Trophoblast cell (in vitro differentiated cells and primary cell): ENCODE results near the gene FERD3L.

Source experiments
- DNase-seq, 2 donors: peaks; one replicate each; pipeline ENCODE4 v3.0.0-alpha.2; 2016
- H2AFZ ChIP-seq: 2 replicates; pipeline ENCODE4 v1.6.1; 2013; ENCODE audit warnings: low read length, moderate library complexity, mild to moderate bottlenecking; ENCODE audit not compliant: insufficient read depth, poor library complexity
- H2AK5ac ChIP-seq: 2 replicates; pipeline ENCODE4 v1.6.1; 2013; ENCODE audit warnings: mild to moderate bottlenecking, low read length
- H2BK120ac ChIP-seq: 2 replicates; pipeline ENCODE4 v1.6.1; 2013; ENCODE audit warnings: low read length, mild to moderate bottlenecking, moderate library complexity; ENCODE audit not compliant: insufficient read depth, poor library complexity
- H2BK12ac ChIP-seq: 2 replicates; pipeline ENCODE4 v1.6.1; 2013; ENCODE audit warnings: mild to moderate bottlenecking, low read length, moderate library complexity
- H2BK5ac ChIP-seq: 2 replicates; pipeline ENCODE4 v1.6.1; 2013; ENCODE audit warnings: low read length, low read depth, moderate library complexity, mild to moderate bottlenecking; ENCODE audit not compliant: poor library complexity
- H3K14ac ChIP-seq: 2 replicates; pipeline ENCODE4 v1.6.1; 2013; ENCODE audit warnings: mild to moderate bottlenecking, low read length
- H3K18ac ChIP-seq: 2 replicates; pipeline ENCODE4 v1.6.1; 2013; ENCODE audit warnings: mild to moderate bottlenecking, low read length
- H3K23ac ChIP-seq: 2 replicates; pipeline ENCODE4 v1.6.1; 2013; ENCODE audit warnings: low read length
- H3K27ac ChIP-seq: 2 replicates; pipeline ENCODE4 v1.5.1; 2013; ENCODE audit warnings: low read depth, mild to moderate bottlenecking, inconsistent platforms, low read length, moderate library complexity
- H3K27me3 ChIP-seq: 2 replicates; pipeline ENCODE4 v1.6.1; 2013; ENCODE audit warnings: inconsistent platforms, mild to moderate bottlenecking, low read length, moderate library complexity; ENCODE audit not compliant: insufficient read depth
- H3K36me3 ChIP-seq, 2 experiments: 1 replicate in 1 of 2; 2 replicates in 1 of 2; pipeline ENCODE4 v1.6.1; 2013; ENCODE audit warnings: low read length in 2 of 2, mild to moderate bottlenecking in 2 of 2, moderate library complexity in 1 of 2; ENCODE audit not compliant: insufficient read depth in 2 of 2, control insufficient read depth in 1 of 2
- H3K4ac ChIP-seq: 2 replicates; pipeline ENCODE4 v1.6.1; 2013; ENCODE audit warnings: low read depth, mild to moderate bottlenecking, low read length, moderate library complexity
- H3K4me1 ChIP-seq, 2 experiments: 1 replicate in 1 of 2; 2 replicates in 1 of 2; pipeline ENCODE4 v1.6.1; 2013; ENCODE audit warnings: low read length in 2 of 2, mild to moderate bottlenecking in 2 of 2, moderate library complexity in 1 of 2; ENCODE audit not compliant: insufficient read depth in 2 of 2, control insufficient read depth in 1 of 2
- H3K4me2 ChIP-seq: 2 replicates; pipeline ENCODE4 v1.6.1; 2013; ENCODE audit warnings: inconsistent platforms, mild to moderate bottlenecking, low read length, moderate library complexity
- H3K4me3 ChIP-seq: 2 replicates; pipeline ENCODE4 v1.5.1; 2013; ENCODE audit warnings: mild to moderate bottlenecking, low read depth, low read length, inconsistent platforms
- H3K79me1 ChIP-seq: one replicate; pipeline ENCODE4 v1.6.1; 2013; ENCODE audit warnings: low read length
- H3K79me2 ChIP-seq: 2 replicates; pipeline ENCODE4 v1.6.1; 2013; ENCODE audit warnings: low read length, mild to moderate bottlenecking; ENCODE audit not compliant: control insufficient read depth, insufficient read depth, poor library complexity
- H3K9ac ChIP-seq: 2 replicates; pipeline ENCODE4 v1.6.1; 2013; ENCODE audit warnings: mild to moderate bottlenecking, low read length
- H3K9me3 ChIP-seq: 2 replicates; pipeline ENCODE4 v1.6.1; 2013; ENCODE audit warnings: low read depth, mild to moderate bottlenecking, control low read depth, inconsistent platforms, low read length; ENCODE audit not compliant: insufficient read depth
- H4K12ac ChIP-seq: 2 replicates; pipeline ENCODE4 v1.6.1; 2013; ENCODE audit warnings: low read depth, mild to moderate bottlenecking, low read length, moderate library complexity
- H4K8ac ChIP-seq: 2 replicates; pipeline ENCODE4 v1.6.1; 2013; ENCODE audit warnings: low read depth, mild to moderate bottlenecking, low read length, moderate library complexity
- H4K91ac ChIP-seq: one replicate; pipeline ENCODE4 v1.6.1; 2013; ENCODE audit warnings: low read depth, mild to moderate bottlenecking, low read length, moderate library complexity
- WGBS: extraction: QIAGEN DNeasy Blood & Tissue Kit; methylation state at CpG from one replicate; pipeline ENCODE4 v1.1.7; 2013; ENCODE audit warnings: missing lambda C conversion rate; ENCODE audit not compliant: insufficient read length, insufficient coverage; ENCODE audit errors: extremely low coverage; 5-methylcytosine and 5-hydroxymethylcytosine counted together

Gene FERD3L

GRCh38 chr7:19097165-19098055, 47.8 kb downstream of the FERD3L start:
- Histone ChIP-seq H2AK5ac (no peak overlapping the region), H4K91ac (no peak overlapping the region), H3K79me2 (no peaks in the 10 kb centered on the region), H3K79me1 (no peaks in the 10 kb centered on the region), H3K4me2 (no peak overlapping the region), H3K27ac (no peak overlapping the region), H4K8ac (no peak overlapping the region), H2BK5ac (no peak overlapping the region), H3K23ac (no peak overlapping the region), H3K4ac (no peak overlapping the region), H3K4me3 (no peak overlapping the region), H3K9ac (no peak overlapping the region), H3K18ac (no peak overlapping the region), H3K27me3 (no peaks in the 10 kb centered on the region), H2BK12ac (no peak overlapping the region), H3K14ac (no peak overlapping the region), H3K9me3 (no peaks in the 10 kb centered on the region), H4K12ac (no peak overlapping the region), H3K4me1 (peaks cover 0 to 3% of the 10 kb centered on the region in 2 experiments), H2AFZ (no peak overlapping the region), H3K36me3 (no peaks in the 10 kb centered on the region), H2BK120ac (no peak overlapping the region)
- no CpG with 5 or more reads among the region's 9 CpGs for WGBS
- DNase-seq = no peak

GRCh38 chr7:19095353-19095860, 49.8 kb downstream of the FERD3L start:
- no peak overlapping the region for H3K4ac ChIP-seq
- no peak overlapping the region for H3K4me2 ChIP-seq
- no peak overlapping the region for H3K14ac ChIP-seq
- no peaks in the 10 kb centered on the region for H3K4me1 ChIP-seq
- H2AFZ ChIP-seq = no peak overlapping the region
- H4K8ac ChIP-seq = no peak overlapping the region
- H4K12ac ChIP-seq = no peak overlapping the region
- no peak overlapping the region for H3K27ac ChIP-seq
- no CpG with 5 or more reads among the region's 5 CpGs for WGBS
- no peaks in the 10 kb centered on the region for H3K27me3 ChIP-seq
- no peak for DNase-seq
- H3K23ac ChIP-seq = no peak overlapping the region
- no peaks in the 10 kb centered on the region for H3K36me3 ChIP-seq
- no peak overlapping the region for H3K9ac ChIP-seq
- H4K91ac ChIP-seq = no peak overlapping the region
- no peak overlapping the region for H3K18ac ChIP-seq
- H2BK12ac ChIP-seq = no peak overlapping the region
- H3K79me2 ChIP-seq = no peaks in the 10 kb centered on the region
- H2BK5ac ChIP-seq = no peak overlapping the region
- H2AK5ac ChIP-seq = no peak overlapping the region
- H3K9me3 ChIP-seq = no peaks in the 10 kb centered on the region
- no peaks in the 10 kb centered on the region for H3K79me1 ChIP-seq
- no peak overlapping the region for H2BK120ac ChIP-seq
- H3K4me3 ChIP-seq = no peak overlapping the region
